Calu3 (cell line): Measurements from ENCODE around the gene TUBA4A. TPM values are rescaled to one million over a fixed set of nuclear protein-coding genes. Genes with fewer than 3 reads are reported as not detected.

Source experiments
- BruUV-seq: library from RNA; stranded (reverse); fragments of 400-500 nt; replicated peaks from 2 replicates; lab custom pipeline; 2021; lab: Mats Ljungman, UMichigan
- CTCF ChIA-PET: fragments of 300-600 bp; sonication (Branson Sonifier 250); formaldehyde crosslinking; loops from one replicate; lab custom pipeline; 2022; ENCODE audit warnings: antibody characterized with exemption; lab: Charles Lee
- DNase-seq: peaks from one replicate; pipeline ENCODE4 v3.0.0; 2022
- H3K27ac Mint-ChIP-seq: one replicate; pipeline ENCODE4 v1.8.0; 2022; ENCODE audit warnings: mixed read lengths; ENCODE audit not compliant: unreplicated experiment
- H3K27me3 Mint-ChIP-seq: one replicate; pipeline ENCODE4 v1.8.0; 2022; ENCODE audit warnings: mixed read lengths; ENCODE audit not compliant: unreplicated experiment
- H3K36me3 Mint-ChIP-seq: one replicate; pipeline ENCODE4 v1.8.0; 2022; ENCODE audit warnings: mild to moderate bottlenecking, moderate library complexity, mixed read lengths; ENCODE audit not compliant: insufficient read depth, unreplicated experiment
- H3K4me1 Mint-ChIP-seq: one replicate; pipeline ENCODE4 v1.8.0; 2022; ENCODE audit warnings: mild to moderate bottlenecking, low read depth, mixed read lengths; ENCODE audit not compliant: unreplicated experiment
- H3K4me3 Mint-ChIP-seq: one replicate; pipeline ENCODE4 v1.8.0; 2022; ENCODE audit warnings: mild to moderate bottlenecking, low read depth, moderate library complexity, mixed read lengths; ENCODE audit not compliant: unreplicated experiment
- H3K9me3 Mint-ChIP-seq: one replicate; pipeline ENCODE4 v1.8.0; 2022; ENCODE audit warnings: low read depth, mixed read lengths; ENCODE audit not compliant: unreplicated experiment
- CTCF ChIP-seq: fragments of 200-600 bp; IDR thresholded peaks from one replicate; pipeline ENCODE4 v1.8.0; 2022; ENCODE audit warnings: antibody characterized with exemption; ENCODE audit not compliant: unreplicated experiment
- intact Hi-C: fragments of 100-400 bp; cut with micrococcal nuclease; formaldehyde crosslinking; loops from one replicate; pipeline ENCODE4 v1.10.0; 2022; ENCODE audit not compliant: unreplicated experiment
- total RNA-seq: library from RNA; stranded (reverse); gene quantifications from 2 replicates; pipeline ENCODE4 v1.2.3, GENCODE V29; 2022

Gene TUBA4A
- total RNA-seq, 1 experiment from 2014 or later, result 97.9 TPM

GRCh38 chr2:219228041-219228910, 25.4 kb downstream of the TUBA4A start:
- Mint-ChIP-seq H3K27ac (no peak overlapping the region), H3K36me3 (peaks cover 53% of the 10 kb centered on the region), H3K4me3 (peak overlapping the region; percentile 99), H3K9me3 (no peaks in the 10 kb centered on the region), H3K27me3 (no peaks in the 10 kb centered on the region), H3K4me1 (no peaks in the 10 kb centered on the region)
- no peak for TF ChIP-seq CTCF
- DNase-seq, result no peak
- CTCF ChIA-PET, result interaction anchor here (1.0 to 1.5 kb wide), 3 partner anchors 11 to 66 kb away, joined by 3 to 5 read pairs (median 4); no protein-coding TSS in a partner anchor
- intact Hi-C loops, result no loop called here
- BruUV-seq, result no TSS peak

- DNase-seq, result no peak
- Mint-ChIP-seq H3K27ac (no peak overlapping the region), H3K4me3 (no peak overlapping the region), H3K36me3 (peaks cover 52% of the 10 kb centered on the region), H3K27me3 (no peaks in the 10 kb centered on the region), H3K9me3 (no peaks in the 10 kb centered on the region), H3K4me1 (no peaks in the 10 kb centered on the region)
- no TSS peak for BruUV-seq
- TF ChIP-seq CTCF, result no peak
- intact Hi-C loops, result no loop called here
- CTCF ChIA-PET, result no interaction called here
Observed at GRCh38 chr2:219225350-219225749, 28.4 kb downstream of the TUBA4A start.

GRCh38 chr2:219223831-219224610, 29.7 kb downstream of the TUBA4A start:
- no peaks in the 10 kb centered on the region for H3K9me3 Mint-ChIP-seq
- peaks cover 52% of the 10 kb centered on the region for H3K36me3 Mint-ChIP-seq
- no peak overlapping the region for H3K27ac Mint-ChIP-seq
- H3K27me3 Mint-ChIP-seq, result no peaks in the 10 kb centered on the region
- CTCF ChIA-PET, result interaction anchor here (0.5 kb wide), 1 partner anchor 49 kb away, joined by 4 read pairs; no protein-coding TSS in a partner anchor
- DNase-seq, result no peak
- BruUV-seq, result no TSS peak
- no peak for TF ChIP-seq CTCF
- no peaks in the 10 kb centered on the region for H3K4me1 Mint-ChIP-seq
- intact Hi-C loops, result no loop called here
- H3K4me3 Mint-ChIP-seq, result no peak overlapping the region

- peaks cover 63% of the 10 kb centered on the region for H3K36me3 Mint-ChIP-seq
- H3K27ac Mint-ChIP-seq, result no peak overlapping the region
- no TSS peak for BruUV-seq
- H3K27me3 Mint-ChIP-seq, result no peaks in the 10 kb centered on the region
- no peak for DNase-seq
- intact Hi-C loops, result no loop called here
- H3K4me3 Mint-ChIP-seq, result no peak overlapping the region
- no peaks in the 10 kb centered on the region for H3K9me3 Mint-ChIP-seq
- CTCF ChIA-PET, result interaction anchor here (1.1 kb wide), 1 partner anchor 23 kb away, joined by 3 read pairs; the partner anchor contains the start of genes GLB1L and STK16
- H3K4me1 Mint-ChIP-seq, result peaks cover 11% of the 10 kb centered on the region
- no peak for TF ChIP-seq CTCF
Observed at GRCh38 chr2:219221957-219222518, 31.7 kb downstream of the TUBA4A start.
